ENCODE results near the gene ZNF23. TPM values are rescaled to one million over a fixed set of nuclear protein-coding genes. Genes with fewer than 3 reads are reported as not detected.

The ZNF23 gene
- total and polyA plus RNA-seq, 2 donors from 2014 or later: 7.3 to 9.9 TPM

- Histone ChIP-seq H3K4me3 (ENCODE audit: low read length in 3 of 3) (no peak overlapping the region), H3K27me3 (ENCODE audit: control insufficient read depth, insufficient read depth, low read length) (no peaks in the 10 kb centered on the region), H3K27ac (ENCODE audit: low read depth in 2 of 2, low read length in 2 of 2) (no peak overlapping the region), H3K9ac (ENCODE audit: low read length in 3 of 3) (no peak overlapping the region), H3K4me1 (ENCODE audit: control insufficient read depth in 2 of 3, insufficient read depth in 2 of 3, low read depth in 1 of 3, low read length in 3 of 3) (no peaks in the 10 kb centered on the region), H3K9me3 (ENCODE audit: control insufficient read depth in 2 of 3, insufficient read depth in 1 of 3, low read length in 3 of 3) (peaks cover 0 to 4% (median 3%) of the 10 kb centered on the region in 3 donors), H3K36me3 (ENCODE audit: control insufficient read depth in 2 of 3, insufficient read depth in 3 of 3, low read length in 3 of 3) (no peaks in the 10 kb centered on the region)
- TF ChIP-seq, protein P1, sequence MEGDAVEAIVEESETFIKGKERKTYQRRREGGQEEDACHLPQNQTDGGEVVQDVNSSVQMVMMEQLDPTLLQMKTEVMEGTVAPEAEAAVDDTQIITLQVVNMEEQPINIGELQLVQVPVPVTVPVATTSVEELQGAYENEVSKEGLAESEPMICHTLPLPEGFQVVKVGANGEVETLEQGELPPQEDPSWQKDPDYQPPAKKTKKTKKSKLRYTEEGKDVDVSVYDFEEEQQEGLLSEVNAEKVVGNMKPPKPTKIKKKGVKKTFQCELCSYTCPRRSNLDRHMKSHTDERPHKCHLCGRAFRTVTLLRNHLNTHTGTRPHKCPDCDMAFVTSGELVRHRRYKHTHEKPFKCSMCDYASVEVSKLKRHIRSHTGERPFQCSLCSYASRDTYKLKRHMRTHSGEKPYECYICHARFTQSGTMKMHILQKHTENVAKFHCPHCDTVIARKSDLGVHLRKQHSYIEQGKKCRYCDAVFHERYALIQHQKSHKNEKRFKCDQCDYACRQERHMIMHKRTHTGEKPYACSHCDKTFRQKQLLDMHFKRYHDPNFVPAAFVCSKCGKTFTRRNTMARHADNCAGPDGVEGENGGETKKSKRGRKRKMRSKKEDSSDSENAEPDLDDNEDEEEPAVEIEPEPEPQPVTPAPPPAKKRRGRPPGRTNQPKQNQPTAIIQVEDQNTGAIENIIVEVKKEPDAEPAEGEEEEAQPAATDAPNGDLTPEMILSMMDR (IDR thresholded peaks at IDR 0.05; ENCODE audit: borderline replicate concordance, extremely low read depth, insufficient read depth): no peak
- no peak for FAIRE-seq
- intact Hi-C loops (cut with DNase I): no loop called here
- DNase-seq: no peak
Measured at GRCh38 chr16:71425746-71426068, 36.3 kb downstream of the ZNF23 start.

GRCh38 chr16:71424626-71425025, 37.4 kb downstream of the ZNF23 start:
- no peak for FAIRE-seq
- Histone ChIP-seq H3K27me3 (ENCODE audit: control insufficient read depth, insufficient read depth, low read length) (no peaks in the 10 kb centered on the region), H3K36me3 (ENCODE audit: control insufficient read depth in 2 of 3, insufficient read depth in 3 of 3, low read length in 3 of 3) (no peaks in the 10 kb centered on the region), H3K27ac (ENCODE audit: low read depth in 2 of 2, low read length in 2 of 2) (no peak overlapping the region), H3K9me3 (ENCODE audit: control insufficient read depth in 2 of 3, insufficient read depth in 1 of 3, low read length in 3 of 3) (peaks cover 0 to 4% (median 3%) of the 10 kb centered on the region in 3 donors), H3K9ac (ENCODE audit: low read length in 3 of 3) (no peak overlapping the region), H3K4me3 (ENCODE audit: low read length in 3 of 3) (no peak overlapping the region), H3K4me1 (ENCODE audit: control insufficient read depth in 2 of 3, insufficient read depth in 2 of 3, low read depth in 1 of 3, low read length in 3 of 3) (no peaks in the 10 kb centered on the region)
- no peak for DNase-seq
- intact Hi-C loops (cut with DNase I): no loop called here
- TF ChIP-seq, protein P1 (IDR thresholded peaks at IDR 0.05; ENCODE audit: borderline replicate concordance, extremely low read depth, insufficient read depth): no peak

GRCh38 chr16:71423865-71424264, 38.2 kb downstream of the ZNF23 start:
- Histone ChIP-seq H3K4me3 (ENCODE audit: low read length in 3 of 3) (no peak overlapping the region), H3K4me1 (ENCODE audit: control insufficient read depth in 2 of 3, insufficient read depth in 2 of 3, low read depth in 1 of 3, low read length in 3 of 3) (no peaks in the 10 kb centered on the region), H3K9ac (ENCODE audit: low read length in 3 of 3) (no peak overlapping the region), H3K27ac (ENCODE audit: low read depth in 2 of 2, low read length in 2 of 2) (no peak overlapping the region), H3K27me3 (ENCODE audit: control insufficient read depth, insufficient read depth, low read length) (no peaks in the 10 kb centered on the region), H3K36me3 (ENCODE audit: control insufficient read depth in 2 of 3, insufficient read depth in 3 of 3, low read length in 3 of 3) (no peaks in the 10 kb centered on the region), H3K9me3 (ENCODE audit: control insufficient read depth in 2 of 3, insufficient read depth in 1 of 3, low read length in 3 of 3) (peaks cover 0 to 4% (median 3%) of the 10 kb centered on the region in 3 donors)
- TF ChIP-seq, protein P1 (IDR thresholded peaks at IDR 0.05; ENCODE audit: borderline replicate concordance, extremely low read depth, insufficient read depth): no peak
- FAIRE-seq (no peak), DNase-seq (no peak)
- intact Hi-C loops (cut with DNase I): no loop called here

DNA sequence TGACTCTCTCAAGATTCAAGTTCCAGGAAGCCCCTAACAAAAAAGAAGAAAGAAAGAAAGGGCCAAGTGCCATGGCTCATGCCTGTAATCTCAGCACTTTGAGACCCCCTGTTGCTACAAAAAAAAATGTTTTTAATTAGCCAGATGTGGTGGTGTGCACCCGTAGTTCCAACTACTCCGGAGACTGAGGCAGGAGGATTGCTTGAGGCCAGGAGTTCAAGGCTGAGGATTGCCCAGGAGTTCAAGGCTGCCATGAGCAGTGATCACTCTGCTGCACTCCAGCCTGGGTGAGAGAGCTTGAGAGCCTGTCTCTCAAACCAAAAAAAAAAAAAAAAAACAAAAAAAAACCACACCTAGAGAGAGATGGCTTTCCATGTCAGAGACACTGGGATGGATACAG, 39.0 kb downstream of the ZNF23 start:
- no peak overlapping the region for H3K27ac ChIP-seq (ENCODE audit: low read depth in 2 of 2, low read length in 2 of 2)
- intact Hi-C loops (cut with DNase I): no loop called here
- TF ChIP-seq, protein P1 (IDR thresholded peaks at IDR 0.05; ENCODE audit: borderline replicate concordance, extremely low read depth, insufficient read depth): no peak
- H3K27me3 ChIP-seq (ENCODE audit: control insufficient read depth, insufficient read depth, low read length): no peaks in the 10 kb centered on the region
- DNase-seq (no peak), FAIRE-seq (no peak)
- no peak overlapping the region for H3K4me3 ChIP-seq (ENCODE audit: low read length in 3 of 3)
- H3K4me1 ChIP-seq (ENCODE audit: control insufficient read depth in 2 of 3, insufficient read depth in 2 of 3, low read depth in 1 of 3, low read length in 3 of 3): no peaks in the 10 kb centered on the region
- H3K36me3 ChIP-seq (ENCODE audit: control insufficient read depth in 2 of 3, insufficient read depth in 3 of 3, low read length in 3 of 3): no peaks in the 10 kb centered on the region
- H3K9me3 ChIP-seq (ENCODE audit: control insufficient read depth in 2 of 3, insufficient read depth in 1 of 3, low read length in 3 of 3): no peaks in the 10 kb centered on the region
- no peak overlapping the region for H3K9ac ChIP-seq (ENCODE audit: low read length in 3 of 3)
